WERI-Rb-1 (cell line): ENCODE results near the gene PPP4C.
"Not testable (repeated sequence)": the region's sequence is repeated elsewhere in the genome, so short reads cannot be mapped to it uniquely, and the experiment has no call there.

Source experiments
- DNase-seq: peaks from one replicate; pipeline ENCODE4 v3.0.0-alpha.2; 2020
- H3K27ac ChIP-seq: fragments of 250-450 bp; sonication (Bioruptor Pico); 2 replicates; pipeline ENCODE4 v1.5.1; 2020; ENCODE audit warnings: mild to moderate bottlenecking, moderate library complexity
- H3K27me3 ChIP-seq: fragments of 250-450 bp; sonication (Bioruptor Pico); 2 replicates; pipeline ENCODE4 v1.5.1; 2021; ENCODE audit warnings: mild to moderate bottlenecking, low read depth, moderate library complexity; ENCODE audit not compliant: insufficient read depth, severe bottlenecking
- H3K36me3 ChIP-seq: fragments of 250-450 bp; sonication (Bioruptor Pico); 2 replicates; pipeline ENCODE4 v1.5.1; 2020; ENCODE audit warnings: mild to moderate bottlenecking, moderate library complexity
- H3K4me3 ChIP-seq: 2 replicates; pipeline ENCODE4 v1.5.1; 2011; ENCODE audit warnings: low read depth, mild to moderate bottlenecking, control low read depth, low read length
- H3K9me3 ChIP-seq: fragments of 250-450 bp; sonication (Bioruptor Pico); 2 replicates; pipeline ENCODE4 v1.5.1; 2021; ENCODE audit warnings: mild to moderate bottlenecking, moderate library complexity; ENCODE audit not compliant: severe bottlenecking
- TF ChIP-seq, protein P1 (sequence below): IDR thresholded peaks from 2 replicates; pipeline ENCODE4 v1.5.1; 2011; ENCODE audit warnings: low read depth, mild to moderate bottlenecking, control low read depth, inconsistent platforms, low read length

PPP4C gene

GRCh38 chr16:30120340-30121105, 44.7 kb downstream of the PPP4C start:
- no peak overlapping the region for H3K4me3 ChIP-seq
- no peak overlapping the region for H3K27ac ChIP-seq
- H3K27me3 ChIP-seq, result no peaks in the 10 kb centered on the region
- H3K9me3 ChIP-seq, result no peaks in the 10 kb centered on the region
- no peak for DNase-seq
- peaks cover 38% of the 10 kb centered on the region for H3K36me3 ChIP-seq
- TF ChIP-seq, protein P1, sequence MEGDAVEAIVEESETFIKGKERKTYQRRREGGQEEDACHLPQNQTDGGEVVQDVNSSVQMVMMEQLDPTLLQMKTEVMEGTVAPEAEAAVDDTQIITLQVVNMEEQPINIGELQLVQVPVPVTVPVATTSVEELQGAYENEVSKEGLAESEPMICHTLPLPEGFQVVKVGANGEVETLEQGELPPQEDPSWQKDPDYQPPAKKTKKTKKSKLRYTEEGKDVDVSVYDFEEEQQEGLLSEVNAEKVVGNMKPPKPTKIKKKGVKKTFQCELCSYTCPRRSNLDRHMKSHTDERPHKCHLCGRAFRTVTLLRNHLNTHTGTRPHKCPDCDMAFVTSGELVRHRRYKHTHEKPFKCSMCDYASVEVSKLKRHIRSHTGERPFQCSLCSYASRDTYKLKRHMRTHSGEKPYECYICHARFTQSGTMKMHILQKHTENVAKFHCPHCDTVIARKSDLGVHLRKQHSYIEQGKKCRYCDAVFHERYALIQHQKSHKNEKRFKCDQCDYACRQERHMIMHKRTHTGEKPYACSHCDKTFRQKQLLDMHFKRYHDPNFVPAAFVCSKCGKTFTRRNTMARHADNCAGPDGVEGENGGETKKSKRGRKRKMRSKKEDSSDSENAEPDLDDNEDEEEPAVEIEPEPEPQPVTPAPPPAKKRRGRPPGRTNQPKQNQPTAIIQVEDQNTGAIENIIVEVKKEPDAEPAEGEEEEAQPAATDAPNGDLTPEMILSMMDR, result no peak

DNA sequence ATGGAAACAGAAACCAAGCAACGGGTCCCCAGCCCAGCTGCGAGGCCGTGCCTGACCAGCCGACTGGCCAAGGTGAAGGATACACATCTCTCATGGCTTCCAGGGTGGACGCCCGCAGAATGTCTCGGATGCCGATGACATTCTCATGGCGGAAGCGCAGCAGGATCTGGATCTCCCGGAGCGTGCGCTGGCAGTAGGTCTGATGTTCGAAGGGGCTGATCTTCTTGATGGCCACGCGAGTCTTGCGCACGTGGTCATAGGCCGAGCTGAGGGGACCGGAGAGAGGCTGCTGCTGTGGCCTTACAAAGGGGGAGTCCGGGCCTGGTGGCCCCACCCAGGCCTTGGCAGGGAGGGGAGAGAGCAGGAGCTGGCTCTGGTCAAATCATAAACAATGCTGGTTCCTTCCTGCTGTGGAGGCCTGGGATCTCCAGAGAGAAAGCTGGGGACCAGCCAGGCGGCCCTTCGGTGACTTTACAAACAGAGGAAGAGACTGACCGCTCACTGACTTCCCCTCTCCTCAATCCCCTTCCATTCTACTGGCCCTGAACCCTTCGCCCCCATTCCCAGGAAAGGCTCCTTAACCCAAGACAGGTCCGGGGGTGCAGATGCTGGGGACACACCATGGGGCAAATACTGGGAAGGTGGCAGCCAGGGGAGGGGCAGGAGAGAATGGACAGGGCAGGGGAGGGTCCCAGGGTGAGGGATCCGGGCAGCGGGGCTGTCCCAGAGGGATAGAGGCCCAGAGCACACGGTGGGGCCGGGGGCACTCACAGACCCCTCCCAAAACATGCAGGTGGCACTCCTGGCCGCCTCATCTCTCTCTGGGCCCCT, 46.2 kb downstream of the PPP4C start:
- DNase-seq, result no peak

DNA sequence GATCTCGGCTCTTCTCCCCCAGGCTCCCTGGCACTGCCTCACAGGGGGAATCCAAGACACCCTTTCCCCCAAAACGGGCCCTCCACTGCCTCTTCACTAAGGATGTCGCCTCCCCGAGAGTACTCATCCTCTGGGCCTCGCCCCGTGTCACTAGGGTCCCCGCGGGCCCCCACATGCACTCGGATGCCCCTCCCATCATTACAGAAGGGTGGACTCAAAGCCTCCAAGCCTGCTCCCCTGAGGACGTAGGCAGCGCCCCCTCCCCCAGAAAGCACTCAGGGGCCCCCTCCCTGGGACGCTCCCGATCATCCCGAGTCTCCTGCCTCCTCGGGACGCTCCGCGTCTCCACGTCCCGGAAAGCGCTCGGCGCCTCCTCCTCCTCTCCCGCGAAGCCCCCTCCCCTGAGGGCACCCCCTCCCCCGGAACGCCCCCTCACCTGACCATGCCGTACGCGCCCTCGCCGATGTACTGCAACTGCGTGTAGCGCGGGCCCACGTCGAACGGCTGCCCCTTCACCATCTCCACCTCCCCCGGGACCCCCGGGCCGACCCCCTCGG, 46.9 kb downstream of the PPP4C start:
- peak overlapping the region; percentile 64 for H3K27ac ChIP-seq
- DNase-seq, result no peak
- H3K9me3 ChIP-seq, result no peaks in the 10 kb centered on the region
- peak overlapping the region; percentile 70 for H3K4me3 ChIP-seq
- peaks cover 24% of the 10 kb centered on the region for H3K36me3 ChIP-seq
- no peaks in the 10 kb centered on the region for H3K27me3 ChIP-seq
- TF ChIP-seq, protein P1, result no peak

More for the DNA sequence above, 46.2 kb downstream of the PPP4C start:
- Histone ChIP-seq H3K36me3 (peaks cover 31% of the 10 kb centered on the region), H3K4me3 (peak overlapping the region; percentile 70), H3K27me3 (no peaks in the 10 kb centered on the region), H3K27ac (peak overlapping the region; percentile 64), H3K9me3 (no peaks in the 10 kb centered on the region)
- TF ChIP-seq, protein P1, result no peak

DNA sequence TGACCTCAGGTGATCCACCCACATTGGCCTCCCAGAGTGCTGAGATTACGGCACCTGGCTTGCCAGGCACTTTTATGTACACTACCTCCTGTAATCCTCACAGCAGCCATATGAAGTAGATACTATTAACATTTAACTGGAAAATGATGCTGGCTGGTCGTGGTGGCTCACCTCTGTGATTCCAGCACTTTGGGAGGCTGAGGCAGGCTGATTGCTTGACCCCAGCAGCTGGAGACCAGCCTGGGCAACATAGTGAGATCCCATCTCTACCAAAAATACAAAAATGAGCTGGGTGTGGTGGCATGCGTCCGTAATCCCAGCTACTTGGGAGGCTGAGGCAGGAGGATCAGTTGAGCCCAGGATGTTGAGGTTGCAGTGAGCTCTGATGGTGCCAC, 49.2 kb downstream of the PPP4C start:
- TF ChIP-seq, protein P1, result no peak
- H3K27me3 ChIP-seq, result no peaks in the 10 kb centered on the region
- peaks cover 8% of the 10 kb centered on the region for H3K36me3 ChIP-seq
- H3K9me3 ChIP-seq, result no peaks in the 10 kb centered on the region
- no peak for DNase-seq
- no peak overlapping the region for H3K27ac ChIP-seq
- H3K4me3 ChIP-seq, result no peak overlapping the region

GRCh38 chr16:30125690-30126089, 49.9 kb downstream of the PPP4C start:
- not testable (repeated sequence) for DNase-seq, H3K36me3 ChIP-seq, H3K27ac ChIP-seq, H3K27me3 ChIP-seq, H3K4me3 ChIP-seq, H3K9me3 ChIP-seq

- no peaks in the 10 kb centered on the region for H3K9me3 ChIP-seq
- TF ChIP-seq, protein P1, result no peak
Measured at GRCh38 chr16:30127993-30128392, 52.2 kb downstream of the PPP4C start.

More at GRCh38 chr16:30127993-30128392, 52.2 kb downstream of the PPP4C start:
- Histone ChIP-seq H3K4me3 (no peak overlapping the region), H3K27ac (no peak overlapping the region), H3K36me3 (no peaks in the 10 kb centered on the region), H3K27me3 (no peaks in the 10 kb centered on the region)
- DNase-seq, result no peak
